DMS79 (cell line): ENCODE measurements around the gene TJP1.
"Not testable (repeated sequence)": the region's sequence is repeated elsewhere in the genome, so short reads cannot be mapped to it uniquely, and the experiment has no call there.

Experiments
- DNase-seq: peaks from one replicate; lab custom pipeline; 2025; lab: John Stamatoyannopoulos, UW

TJP1 gene

DNA sequence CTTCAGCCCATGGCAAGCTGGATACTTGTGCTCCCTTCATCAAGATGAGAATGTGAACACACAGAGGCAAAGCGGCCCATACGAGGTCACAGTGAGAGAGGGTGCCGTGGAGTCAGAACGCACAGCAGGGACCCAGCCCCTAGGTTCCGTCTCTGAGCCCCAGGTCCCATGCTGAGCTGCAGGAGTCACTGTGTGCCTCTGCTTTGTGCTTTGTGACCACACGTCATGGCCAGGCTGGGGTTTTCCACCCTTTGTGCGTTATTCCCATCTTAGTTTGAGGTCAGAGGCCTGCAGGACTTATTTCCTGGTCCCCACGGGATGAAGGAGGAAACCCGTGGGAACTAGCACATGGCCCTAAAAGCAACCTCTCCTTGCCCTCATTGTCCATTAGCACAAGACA, 140.3 kb downstream of the TJP1 start:
- no peak for DNase-seq

DNA sequence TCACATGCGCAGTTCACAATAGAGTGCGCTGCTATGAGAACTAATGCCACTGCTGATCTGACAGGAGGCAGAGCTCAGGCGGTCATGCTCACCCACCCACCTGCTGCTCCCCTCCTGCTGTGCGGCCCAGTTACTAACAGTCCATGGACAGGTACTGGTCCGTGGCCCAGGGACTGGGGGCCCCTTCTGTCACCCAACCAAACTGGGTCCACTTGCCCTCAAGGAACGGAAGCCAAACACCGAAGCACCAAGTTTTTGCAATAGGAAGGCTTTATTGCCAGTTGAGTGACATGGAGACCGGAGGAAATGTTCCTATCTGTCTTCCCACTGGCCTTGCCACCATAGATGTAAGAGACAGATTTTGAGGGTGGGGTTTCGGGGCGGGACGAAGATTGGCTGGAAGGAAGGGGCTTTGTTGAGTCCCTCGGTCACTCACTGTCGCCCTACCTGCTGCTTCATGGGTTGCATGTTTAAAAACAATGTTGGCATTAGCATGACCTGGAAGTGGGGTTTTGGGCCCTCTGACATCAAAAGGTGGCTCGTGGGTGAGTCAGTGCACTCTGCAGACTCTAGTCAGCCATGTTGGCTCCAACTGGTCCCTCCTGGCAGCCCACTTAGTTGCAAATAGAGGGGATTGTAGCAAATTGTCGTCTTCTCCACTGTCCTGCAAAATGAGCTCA, 141.0 kb downstream of the TJP1 start:
- no peak for DNase-seq

- DNase-seq: no peak
These were observed 141.7 kb downstream of the TJP1 start for GRCh38 chr15:29680465-29681165.

- no peak for DNase-seq
These were observed 143.7 kb downstream of the TJP1 start for GRCh38 chr15:29678504-29679034.

- DNase-seq: no peak
These were observed 144.3 kb downstream of the TJP1 start for GRCh38 chr15:29677871-29678461.

DNA sequence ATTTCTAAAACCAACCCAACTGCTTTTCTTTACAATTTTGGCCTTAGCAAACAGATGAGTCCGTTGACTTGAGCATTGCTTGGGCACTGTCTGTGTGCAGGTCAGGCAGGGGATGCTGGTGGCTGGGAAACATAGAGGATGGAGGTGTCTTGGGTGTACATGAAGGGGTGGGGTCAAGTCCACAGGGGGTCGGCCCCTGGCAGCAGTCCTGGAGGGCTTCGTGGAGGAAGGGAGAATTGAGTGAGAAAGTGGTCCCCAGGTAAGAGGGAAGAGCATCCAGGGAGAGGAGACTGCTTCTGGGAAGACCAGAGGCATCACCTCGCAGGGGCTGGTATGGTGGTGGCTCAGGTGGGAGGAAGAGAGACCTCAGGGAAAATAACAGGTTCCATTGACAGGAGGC, 144.8 kb downstream of the TJP1 start:
- DNase-seq: no peak

GRCh38 chr15:29676961-29677402, 145.3 kb downstream of the TJP1 start:
- no peak for DNase-seq

- DNase-seq: not testable (repeated sequence)
These were observed 145.8 kb downstream of the TJP1 start for GRCh38 chr15:29676374-29676960.

DNA sequence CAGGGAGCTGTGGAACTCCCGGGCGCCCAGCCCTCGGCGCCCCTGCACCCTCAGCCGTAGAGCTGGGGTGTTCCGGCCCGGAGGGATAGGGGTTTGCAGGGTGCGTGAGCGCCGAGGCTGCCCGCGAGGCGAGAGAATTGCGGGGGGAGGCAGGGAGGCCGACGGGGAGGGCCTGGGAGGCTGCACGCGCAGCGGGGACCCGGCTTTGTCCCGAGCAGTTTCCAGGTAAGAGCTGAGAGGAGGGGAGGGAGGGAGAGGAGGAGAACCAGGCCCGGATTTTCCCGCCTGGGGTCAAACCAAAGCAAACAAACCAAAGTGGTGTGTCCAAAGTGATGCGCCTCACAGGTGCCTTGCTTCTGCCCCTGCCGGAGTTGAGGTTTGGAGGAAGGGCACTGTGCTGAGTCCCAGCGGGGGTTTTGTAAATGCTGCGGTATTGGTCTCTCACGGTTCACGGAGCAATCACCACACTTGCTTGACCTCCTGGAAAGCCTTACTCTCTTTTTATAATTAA, 146.4 kb downstream of the TJP1 start:
- DNase-seq: no peak

DNA sequence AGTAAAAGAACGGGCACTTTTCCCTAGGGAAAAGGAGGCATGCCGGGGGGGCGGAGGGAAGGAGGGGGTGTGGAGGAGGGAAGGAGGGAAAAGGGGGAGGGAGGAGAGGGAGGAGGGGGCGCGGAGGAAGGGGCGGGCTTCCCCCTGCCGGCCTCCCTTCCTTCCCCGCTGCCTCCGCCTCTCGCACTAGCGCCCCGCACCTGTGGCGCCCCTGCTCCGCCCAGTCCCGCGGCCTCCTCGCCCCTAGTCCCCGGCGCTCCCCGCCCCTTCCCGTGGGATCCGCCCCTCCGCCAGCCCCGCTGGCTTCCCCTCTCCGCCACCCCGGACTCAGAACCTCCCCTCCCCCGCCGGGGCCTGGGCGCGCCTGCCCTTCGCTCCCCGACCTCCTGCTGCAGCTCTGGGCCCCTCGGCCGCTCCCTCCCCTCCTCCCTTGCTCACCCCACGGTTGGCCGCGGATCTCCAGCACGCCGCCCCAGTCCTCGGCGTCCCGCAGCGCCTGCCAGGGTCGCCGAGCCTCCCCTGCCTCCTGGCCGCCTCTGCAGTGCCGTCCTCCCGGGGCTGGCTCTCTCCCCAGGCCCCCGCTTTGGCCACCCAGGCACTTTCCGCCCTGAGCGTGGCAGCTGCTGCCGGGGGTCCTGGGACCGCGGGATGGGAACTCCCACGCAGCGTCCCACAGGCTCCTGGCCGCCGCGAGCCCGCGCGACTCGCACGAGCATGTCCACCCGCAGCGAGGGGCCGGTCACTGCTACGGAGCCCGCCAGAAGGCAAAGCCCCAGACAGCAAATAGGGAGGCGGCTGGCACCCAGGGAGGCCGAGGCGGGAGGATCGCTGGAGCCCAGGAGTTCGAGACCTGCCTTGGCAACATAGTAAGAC, 147.4 kb downstream of the TJP1 start:
- DNase-seq: no peak

DNA sequence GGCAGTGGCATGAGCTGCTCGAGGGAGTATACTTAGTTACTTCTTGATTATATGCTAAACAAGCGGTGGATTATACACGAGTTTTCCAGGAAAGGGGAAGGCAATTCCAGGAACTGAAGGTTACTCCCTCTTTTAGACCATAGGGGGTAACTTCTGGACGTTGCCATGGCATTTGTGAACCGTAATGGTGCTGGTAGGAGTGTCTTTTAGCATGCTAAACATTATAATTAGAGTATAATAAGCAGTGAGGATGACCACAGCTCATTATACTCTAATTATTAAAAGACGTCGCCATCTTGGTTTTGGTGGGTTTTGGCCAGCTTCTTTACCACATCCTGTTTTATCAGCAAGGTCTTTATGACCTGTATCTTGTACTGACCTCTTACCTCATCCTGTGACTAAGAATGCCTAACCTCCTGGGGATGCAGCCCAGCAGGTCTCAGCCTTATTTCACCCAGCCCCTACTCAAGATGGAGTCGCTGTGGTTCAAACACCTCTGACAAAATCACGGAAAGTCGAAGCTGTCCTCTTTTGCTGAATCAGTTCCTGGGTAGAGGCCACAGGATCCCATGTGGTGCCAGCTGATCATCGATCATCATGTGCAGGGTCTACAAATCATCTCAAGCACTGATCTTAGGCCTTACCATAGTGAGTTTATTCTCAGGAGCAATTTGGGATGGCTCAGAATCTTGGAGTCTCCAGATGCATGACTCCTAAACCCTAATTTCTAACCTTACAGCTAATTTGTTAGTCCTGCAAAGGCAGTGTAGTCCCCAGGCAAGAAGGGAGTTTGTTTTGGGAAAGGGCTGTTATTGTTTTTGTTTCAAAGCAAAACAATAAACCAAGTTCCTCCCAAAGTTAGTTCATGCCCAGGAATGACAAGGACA, 149.1 kb downstream of the TJP1 start:
- no peak for DNase-seq

GRCh38 chr15:29672446-29672845, 149.8 kb downstream of the TJP1 start:
- no peak for DNase-seq

DNA sequence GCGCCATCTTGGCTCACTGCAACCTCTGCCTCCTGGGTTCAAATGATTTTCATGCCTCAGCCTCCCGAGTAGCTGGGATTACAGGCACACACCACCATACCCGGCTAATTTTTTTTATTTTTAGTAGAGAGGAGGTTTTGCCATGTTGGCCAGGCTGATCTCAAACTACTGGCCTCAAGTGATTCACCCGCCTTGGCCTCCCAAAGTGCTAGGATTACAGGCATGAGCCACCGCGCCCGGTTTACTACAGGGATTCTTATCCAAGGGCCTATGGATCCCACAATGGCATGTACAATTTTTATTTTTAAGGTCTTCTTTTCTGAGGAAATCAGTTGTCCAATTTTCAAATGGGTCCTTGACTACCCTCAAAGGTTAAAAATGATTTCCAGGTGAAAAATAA, 150.2 kb downstream of the TJP1 start:
- DNase-seq: not testable (repeated sequence)

DNA sequence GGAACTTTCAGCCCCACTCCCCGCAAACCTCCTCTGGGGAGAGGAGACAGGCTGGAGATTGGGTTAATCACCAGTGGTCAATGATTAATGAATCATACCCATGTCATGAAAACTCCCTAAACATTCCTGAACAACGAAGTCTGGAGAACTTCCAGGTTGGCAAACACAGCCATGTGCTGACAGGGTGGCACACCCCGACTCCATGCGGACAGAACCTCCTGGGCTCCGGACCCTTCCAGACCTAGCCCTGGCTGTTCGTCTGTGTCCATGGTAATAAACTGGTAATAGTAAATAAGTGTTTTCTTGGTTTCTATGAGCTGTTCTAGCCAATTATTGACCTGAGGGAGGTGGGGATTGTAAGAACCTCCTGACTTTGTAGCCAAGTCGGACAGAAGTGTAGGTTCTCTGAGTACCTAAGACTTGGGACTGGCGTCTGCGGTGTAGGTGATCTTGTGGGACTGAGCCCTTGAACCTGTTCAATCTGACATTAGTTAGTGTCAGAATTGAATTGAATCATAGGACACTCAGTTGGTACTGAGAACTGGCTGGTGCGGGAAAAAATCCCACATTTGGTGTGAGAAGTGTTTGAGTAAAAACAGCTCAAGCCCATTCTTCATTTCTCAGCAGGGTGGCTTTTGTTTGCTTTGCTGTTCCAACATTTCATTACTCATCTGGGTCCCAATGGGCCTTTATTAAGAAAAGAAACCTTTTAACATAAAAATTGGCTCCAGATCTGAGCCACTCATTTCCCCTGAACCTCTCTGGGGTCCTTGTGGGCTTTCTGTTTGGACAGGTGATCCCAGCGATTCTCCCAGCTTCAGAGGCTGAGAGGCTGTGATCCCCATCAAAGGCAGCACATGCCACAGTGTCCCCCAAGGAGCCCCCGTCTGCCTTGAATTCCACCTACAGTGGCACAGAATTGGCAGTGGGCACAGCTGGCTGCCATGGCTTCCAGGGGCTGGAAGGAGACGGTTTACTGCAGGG, 151.0 kb downstream of the TJP1 start:
- DNase-seq: peak; percentile 65

DNA sequence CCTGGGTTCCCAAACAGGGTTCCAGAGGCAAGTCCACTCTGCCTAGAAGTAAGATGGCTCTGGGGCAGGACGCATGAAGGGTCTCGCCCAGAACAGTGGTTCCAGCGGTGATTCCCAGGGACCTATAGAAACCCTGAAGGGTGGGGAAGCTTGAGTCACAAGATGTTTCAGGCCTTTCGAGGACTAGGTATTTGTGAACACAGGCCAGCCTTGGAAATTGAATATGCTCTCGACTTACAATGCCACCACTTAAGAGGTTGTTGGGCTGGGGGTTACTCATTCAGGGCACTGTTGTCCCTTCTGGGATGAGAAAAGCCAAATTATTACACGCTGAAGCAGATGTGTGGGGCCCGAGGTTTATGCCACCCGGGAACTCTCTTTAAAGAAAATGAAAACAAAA, 152.0 kb downstream of the TJP1 start:
- no peak for DNase-seq

- no peak for DNase-seq
These were observed 152.4 kb downstream of the TJP1 start for GRCh38 chr15:29669823-29670222.

DNA sequence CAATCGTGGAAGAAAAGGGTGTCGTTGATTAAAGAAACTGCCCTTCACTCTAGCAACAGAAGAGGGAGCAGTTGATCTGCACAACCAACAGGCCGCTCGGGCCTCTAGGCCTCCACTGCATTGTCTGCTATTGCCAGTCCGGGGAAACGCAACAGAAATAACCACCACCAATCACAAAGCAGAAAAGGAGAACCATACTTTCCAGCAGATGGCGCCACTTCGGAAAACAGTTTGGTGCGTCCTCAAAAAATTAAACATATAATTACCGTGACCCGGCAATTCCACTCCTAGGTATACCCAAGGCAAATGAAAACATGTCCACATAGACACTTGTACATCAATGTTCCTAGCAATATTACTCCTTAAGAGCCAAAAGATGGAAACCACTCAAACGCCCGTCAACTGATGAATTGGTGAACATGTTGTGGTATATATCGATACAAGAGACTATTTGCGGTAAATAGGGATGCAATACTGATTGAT, 154.1 kb downstream of the TJP1 start:
- no peak for DNase-seq

DNA sequence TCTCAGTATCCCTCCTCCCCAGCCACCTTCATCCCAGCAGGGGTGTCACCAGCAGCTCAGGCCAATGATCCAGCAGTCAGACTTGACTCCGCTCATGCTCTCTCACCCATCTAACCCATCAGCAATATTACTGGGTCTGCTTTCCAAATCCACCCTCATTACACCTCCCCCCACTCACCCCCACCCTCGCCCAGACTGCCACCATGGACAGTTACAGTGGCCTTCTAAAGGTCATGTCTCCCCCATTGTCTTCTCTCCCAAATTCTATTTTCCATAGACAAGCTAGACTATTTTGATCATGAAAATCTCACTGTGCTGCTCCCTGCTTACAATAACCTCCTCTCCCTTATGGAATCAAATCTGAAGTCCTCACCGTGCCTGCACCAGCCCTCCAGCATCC, 156.0 kb downstream of the TJP1 start:
- DNase-seq: no peak

DNA sequence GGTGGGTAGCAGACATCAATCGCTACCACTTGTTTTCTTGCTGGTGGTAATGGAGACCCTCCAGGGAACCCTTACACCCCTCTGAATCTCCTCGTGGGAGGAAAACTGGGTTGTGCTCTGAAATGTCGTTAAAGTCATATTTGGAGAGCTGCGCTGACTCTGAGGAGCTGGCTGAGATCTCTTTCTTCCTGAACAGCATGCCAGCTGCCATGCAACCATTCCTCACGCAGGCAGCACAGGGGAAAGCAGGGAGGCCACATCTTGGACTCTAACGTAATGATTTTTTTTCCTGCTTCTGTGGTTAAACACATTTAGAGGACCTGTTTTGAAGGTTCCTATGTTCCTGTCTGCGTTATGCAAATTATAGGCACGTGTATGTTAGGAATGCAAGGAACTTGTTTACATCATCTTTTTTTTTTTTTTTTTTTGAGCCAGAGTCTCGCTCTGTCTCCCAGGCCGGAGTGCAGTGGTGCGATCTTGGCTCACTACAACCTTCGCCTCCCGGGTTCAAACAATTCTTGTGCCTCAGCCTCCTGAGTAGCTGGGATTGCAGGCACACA, 156.7 kb downstream of the TJP1 start:
- DNase-seq: no peak
